ENCODE results near the gene TSPAN14.
"Not testable (repeated sequence)": the region's sequence is repeated elsewhere in the genome, so short reads cannot be mapped to it uniquely, and the experiment has no call there.

Gene TSPAN14

DNA sequence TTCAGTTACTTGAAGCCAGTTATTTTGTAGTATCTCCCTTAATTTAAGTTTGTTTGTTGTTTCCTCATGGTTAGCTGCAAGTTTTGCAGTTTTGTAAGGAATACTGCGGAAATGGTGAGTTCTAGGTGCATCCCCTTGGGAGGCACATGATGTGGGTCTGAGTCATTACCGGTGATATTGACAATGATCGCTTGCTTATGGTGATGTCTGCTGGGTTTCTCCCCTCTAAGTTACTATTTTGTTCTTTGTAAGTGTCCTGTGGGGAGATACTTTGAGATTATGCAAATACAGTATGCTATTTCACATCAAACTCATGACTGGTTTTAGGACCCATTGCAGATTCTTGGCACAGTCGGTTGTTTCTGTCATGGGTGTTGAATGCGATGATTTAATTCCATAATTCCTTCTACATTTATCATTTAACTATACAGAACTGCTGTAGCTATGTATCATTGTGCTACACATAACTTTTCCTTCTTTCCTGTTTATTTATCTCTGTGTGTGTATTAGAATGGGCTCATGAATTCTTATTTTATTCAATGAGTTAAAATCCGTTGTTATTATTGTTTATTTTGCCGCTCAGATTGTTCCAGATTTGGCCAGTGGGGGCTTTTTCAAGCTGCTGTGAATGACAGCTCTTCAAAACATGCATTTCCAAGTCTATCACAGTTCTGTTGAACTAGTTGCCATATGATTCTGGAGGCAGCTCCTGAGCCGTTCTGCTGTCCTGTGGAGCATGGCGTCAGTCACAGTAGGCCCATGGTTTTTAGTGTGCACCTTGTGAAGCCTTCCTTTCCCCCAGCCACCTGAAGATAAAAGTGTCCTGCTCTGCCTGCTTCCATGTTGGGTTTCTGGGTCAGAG is 18.4 kb downstream of the TSPAN14 start:
- H3K27ac ChIP-seq (ENCODE audit: low read depth, low read length), result no peak overlapping the region
- no peaks in the 10 kb centered on the region for H3K9me3 ChIP-seq (ENCODE audit: control insufficient read depth, insufficient read depth, low read depth, low read length)
- H3K4me3 ChIP-seq (ENCODE audit: low read depth, low read length), result no peak overlapping the region
- H3K4me1 ChIP-seq (ENCODE audit: control insufficient read depth, insufficient read depth, low read length), result peaks cover 44% of the 10 kb centered on the region
- peaks cover 4% of the 10 kb centered on the region; the same call in 1 of the 2 replicates for H3K27me3 ChIP-seq (ENCODE audit: control insufficient read depth, insufficient read depth, low read length)
- H3K36me3 ChIP-seq (ENCODE audit: control insufficient read depth, insufficient read depth, low read length), result peaks cover 11% of the 10 kb centered on the region
- H3K9ac ChIP-seq (ENCODE audit: low read length), result no peak overlapping the region

DNA sequence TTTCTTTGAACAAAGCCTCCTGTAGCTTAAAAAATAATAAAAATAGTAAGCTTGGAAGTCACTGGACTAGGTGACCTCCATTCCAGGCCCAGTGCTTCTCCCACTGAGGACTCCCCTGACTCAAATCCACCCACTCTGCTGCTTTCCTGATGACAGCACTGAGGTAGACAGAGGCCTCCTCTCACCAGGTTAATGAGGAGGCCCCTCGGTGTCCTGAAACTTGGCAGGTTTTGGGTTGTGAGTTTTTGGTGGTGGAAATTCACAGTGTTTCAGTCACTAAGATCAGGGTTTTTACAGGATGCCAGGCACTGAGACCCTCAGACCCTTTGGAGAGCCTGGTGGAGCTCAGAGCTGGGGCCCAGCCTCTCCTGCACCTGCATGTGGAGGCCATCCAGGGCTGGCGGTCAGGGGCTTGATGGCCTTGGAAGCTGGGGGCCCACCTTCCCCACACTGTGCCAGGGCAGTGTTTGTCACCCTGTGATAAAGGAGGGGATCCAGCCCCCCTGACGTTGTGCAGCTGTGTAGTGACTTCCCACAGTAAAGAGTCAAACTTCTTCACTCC is 19.1 kb downstream of the TSPAN14 start:
- H3K36me3 ChIP-seq (ENCODE audit: control insufficient read depth, insufficient read depth, low read length), result peaks cover 11% of the 10 kb centered on the region
- peaks cover 4% of the 10 kb centered on the region; the same call in 1 of the 2 replicates for H3K27me3 ChIP-seq (ENCODE audit: control insufficient read depth, insufficient read depth, low read length)
- H3K9me3 ChIP-seq (ENCODE audit: control insufficient read depth, insufficient read depth, low read depth, low read length), result peaks cover under 1% of the 10 kb centered on the region; the same call in 1 of the 2 replicates
- H3K27ac ChIP-seq (ENCODE audit: low read depth, low read length), result no peak overlapping the region
- H3K4me3 ChIP-seq (ENCODE audit: low read depth, low read length), result no peak overlapping the region
- H3K4me1 ChIP-seq (ENCODE audit: control insufficient read depth, insufficient read depth, low read length), result peaks cover 40% of the 10 kb centered on the region
- H3K9ac ChIP-seq (ENCODE audit: low read length), result no peak overlapping the region

DNA sequence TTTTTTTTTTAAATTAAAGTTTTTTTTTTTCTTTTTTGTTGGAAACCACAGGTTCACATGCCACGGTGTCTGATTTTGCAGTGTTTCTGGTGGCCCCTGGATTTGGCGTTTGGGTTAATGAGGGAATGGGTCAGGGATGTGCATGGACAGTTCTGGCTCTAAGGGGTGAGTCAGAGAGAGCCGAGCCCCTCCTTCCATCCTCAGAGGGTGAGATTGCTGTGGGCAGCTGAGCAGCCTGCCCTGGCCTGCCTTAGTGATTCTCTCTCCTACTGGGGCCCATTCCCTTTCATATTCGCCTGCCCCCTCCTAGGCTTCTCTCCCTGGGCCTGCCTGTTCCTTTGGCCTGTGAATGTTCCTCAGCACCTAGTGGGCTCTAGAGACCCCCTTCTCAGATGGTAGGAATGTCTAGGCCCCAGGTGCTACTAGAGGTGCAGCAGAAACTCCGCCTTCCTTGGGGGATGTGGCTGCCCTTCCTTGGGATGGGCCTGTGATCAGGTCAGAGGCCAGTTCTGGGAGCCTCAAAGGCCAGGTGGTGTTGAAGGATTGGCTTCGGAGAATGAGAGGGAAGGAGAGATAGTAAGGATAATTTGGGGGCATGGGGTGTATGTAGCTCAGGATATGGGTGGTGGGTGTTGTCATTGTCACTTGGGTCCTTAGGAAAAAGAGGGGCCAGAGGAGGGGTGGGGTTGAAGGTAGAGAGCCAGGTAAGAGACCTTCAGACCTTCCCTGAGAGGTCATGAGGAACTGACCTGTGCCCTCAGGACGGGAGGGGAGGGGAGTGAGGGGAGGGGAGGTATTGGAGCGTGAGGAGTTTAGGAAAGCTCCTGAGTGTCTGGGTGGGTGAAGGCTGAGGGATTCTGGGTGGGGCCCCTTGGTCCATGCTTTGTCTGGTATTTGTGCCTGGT is 19.8 kb downstream of the TSPAN14 start:
- Histone ChIP-seq H3K4me1 (ENCODE audit: control insufficient read depth, insufficient read depth, low read length) (peaks cover 36% of the 10 kb centered on the region), H3K27me3 (ENCODE audit: control insufficient read depth, insufficient read depth, low read length) (peaks cover 4% of the 10 kb centered on the region; the same call in 1 of the 2 replicates), H3K27ac (ENCODE audit: low read depth, low read length) (no peak overlapping the region), H3K9ac (ENCODE audit: low read length) (no peak overlapping the region), H3K36me3 (ENCODE audit: control insufficient read depth, insufficient read depth, low read length) (peaks cover 11% of the 10 kb centered on the region), H3K4me3 (ENCODE audit: low read depth, low read length) (no peak overlapping the region), H3K9me3 (ENCODE audit: control insufficient read depth, insufficient read depth, low read depth, low read length) (peaks cover 3% of the 10 kb centered on the region; the same call in 1 of the 2 replicates)

DNA sequence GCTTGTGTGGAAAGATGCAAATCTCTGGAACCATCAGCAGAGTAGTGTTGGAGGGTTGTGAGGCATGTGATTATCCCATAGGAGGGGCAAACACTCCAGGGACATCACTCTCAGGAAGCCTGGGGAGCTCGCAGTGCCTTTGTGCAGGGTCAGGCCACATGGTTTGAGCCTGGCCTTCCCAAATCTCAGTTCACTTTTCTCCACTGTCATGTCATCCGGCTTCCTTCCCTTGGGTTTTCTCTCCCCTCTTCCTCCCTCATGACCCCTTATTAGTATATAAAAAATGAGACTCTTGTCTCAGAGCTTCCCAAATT is 20.4 kb downstream of the TSPAN14 start:
- Histone ChIP-seq H3K9ac (ENCODE audit: low read length) (no peak overlapping the region), H3K4me3 (ENCODE audit: low read depth, low read length) (no peak overlapping the region), H3K36me3 (ENCODE audit: control insufficient read depth, insufficient read depth, low read length) (peaks cover 11% of the 10 kb centered on the region), H3K9me3 (ENCODE audit: control insufficient read depth, insufficient read depth, low read depth, low read length) (peaks cover 3% of the 10 kb centered on the region; the same call in 1 of the 2 replicates), H3K27me3 (ENCODE audit: control insufficient read depth, insufficient read depth, low read length) (peaks cover 4% of the 10 kb centered on the region; the same call in 1 of the 2 replicates), H3K27ac (ENCODE audit: low read depth, low read length) (no peak overlapping the region; the same call in 1 of the 2 replicates), H3K4me1 (ENCODE audit: control insufficient read depth, insufficient read depth, low read length) (peaks cover 36% of the 10 kb centered on the region)

DNA sequence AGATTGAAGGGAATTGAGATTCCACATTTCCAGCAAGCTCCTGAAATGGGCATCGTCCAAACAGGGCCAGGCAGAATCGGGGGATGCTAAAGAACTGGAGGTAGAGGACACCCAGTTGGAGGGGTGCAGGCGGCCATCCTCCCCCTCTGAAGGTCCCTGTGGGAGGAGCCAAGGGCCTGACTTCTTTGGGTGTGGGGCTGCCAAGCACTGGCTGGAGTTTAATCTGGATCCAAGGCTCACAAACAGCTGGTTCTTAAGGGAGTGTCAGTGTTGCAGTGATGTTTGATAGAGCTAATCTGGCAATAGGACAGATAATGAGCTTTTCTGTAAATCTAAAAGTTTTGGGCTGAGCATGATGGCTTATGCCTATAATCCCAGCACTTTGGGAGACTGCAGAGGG is 20.8 kb downstream of the TSPAN14 start:
- Histone ChIP-seq H3K9ac (ENCODE audit: low read length) (no peak overlapping the region), H3K27me3 (ENCODE audit: control insufficient read depth, insufficient read depth, low read length) (peaks cover 4% of the 10 kb centered on the region; the same call in 1 of the 2 replicates), H3K27ac (ENCODE audit: low read depth, low read length) (no peak overlapping the region; the same call in 1 of the 2 replicates)

DNA sequence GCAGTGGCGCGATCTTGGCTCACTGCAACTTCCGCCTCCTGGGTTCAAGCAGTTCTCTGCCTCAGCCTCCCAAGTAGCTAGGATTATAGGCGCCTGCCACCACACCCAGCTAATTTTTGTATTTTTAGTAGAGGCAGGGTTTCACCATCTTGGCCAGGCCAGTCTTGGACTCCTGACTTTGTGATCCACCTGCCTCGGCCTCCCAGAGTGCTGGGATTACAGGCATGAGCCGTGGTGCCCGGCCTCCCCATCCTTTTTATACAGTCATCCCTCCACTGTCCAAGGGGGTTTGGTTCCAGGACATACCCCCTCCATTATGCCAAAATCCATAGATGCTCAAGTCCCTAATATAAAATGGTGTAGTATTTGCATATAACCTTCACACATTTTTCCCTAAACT is 21.5 kb downstream of the TSPAN14 start:
- H3K9me3 ChIP-seq (ENCODE audit: control insufficient read depth, insufficient read depth, low read depth, low read length); H3K36me3 ChIP-seq (ENCODE audit: control insufficient read depth, insufficient read depth, low read length); H3K27me3 ChIP-seq (ENCODE audit: control insufficient read depth, insufficient read depth, low read length); H3K27ac ChIP-seq (ENCODE audit: low read depth, low read length); H3K9ac ChIP-seq (ENCODE audit: low read length); H3K4me3 ChIP-seq (ENCODE audit: low read depth, low read length): not testable (repeated sequence)
- peaks cover 36% of the 10 kb centered on the region for H3K4me1 ChIP-seq (ENCODE audit: control insufficient read depth, insufficient read depth, low read length)

More for the DNA sequence above, 20.8 kb downstream of the TSPAN14 start:
- Histone ChIP-seq H3K4me3 (ENCODE audit: low read depth, low read length) (no peak overlapping the region), H3K9me3 (ENCODE audit: control insufficient read depth, insufficient read depth, low read depth, low read length) (peaks cover 3% of the 10 kb centered on the region; the same call in 1 of the 2 replicates), H3K4me1 (ENCODE audit: control insufficient read depth, insufficient read depth, low read length) (peaks cover 36% of the 10 kb centered on the region), H3K36me3 (ENCODE audit: control insufficient read depth, insufficient read depth, low read length) (peaks cover 11% of the 10 kb centered on the region)

DNA sequence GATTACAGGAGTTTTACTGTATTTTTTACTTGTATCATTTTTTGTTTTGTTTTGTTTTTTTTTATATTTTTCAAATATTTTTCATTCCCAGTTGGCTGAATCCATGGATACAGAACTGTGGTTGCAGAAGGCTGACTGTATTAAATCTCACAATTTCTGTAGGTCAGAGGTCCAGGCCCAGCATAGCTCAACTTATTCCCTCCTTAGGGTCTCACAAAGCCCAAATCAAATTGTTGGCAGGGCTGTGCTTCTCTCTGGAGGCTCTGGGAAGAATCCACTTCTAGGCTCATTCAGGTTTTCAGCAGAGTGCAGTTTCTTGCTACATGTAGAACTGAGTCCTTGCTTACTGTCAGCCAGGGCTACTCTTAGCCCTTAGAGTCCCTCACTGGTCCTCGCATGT is 22.6 kb downstream of the TSPAN14 start:
- Histone ChIP-seq H3K27me3 (ENCODE audit: control insufficient read depth, insufficient read depth, low read length) (no peaks in the 10 kb centered on the region), H3K9ac (ENCODE audit: low read length) (no peak overlapping the region), H3K4me1 (ENCODE audit: control insufficient read depth, insufficient read depth, low read length) (peaks cover 31% of the 10 kb centered on the region), H3K36me3 (ENCODE audit: control insufficient read depth, insufficient read depth, low read length) (no peaks in the 10 kb centered on the region; the same call in 1 of the 2 replicates), H3K4me3 (ENCODE audit: low read depth, low read length) (no peak overlapping the region), H3K27ac (ENCODE audit: low read depth, low read length) (no peak overlapping the region), H3K9me3 (ENCODE audit: control insufficient read depth, insufficient read depth, low read depth, low read length) (peaks cover 3% of the 10 kb centered on the region; the same call in 1 of the 2 replicates)

DNA sequence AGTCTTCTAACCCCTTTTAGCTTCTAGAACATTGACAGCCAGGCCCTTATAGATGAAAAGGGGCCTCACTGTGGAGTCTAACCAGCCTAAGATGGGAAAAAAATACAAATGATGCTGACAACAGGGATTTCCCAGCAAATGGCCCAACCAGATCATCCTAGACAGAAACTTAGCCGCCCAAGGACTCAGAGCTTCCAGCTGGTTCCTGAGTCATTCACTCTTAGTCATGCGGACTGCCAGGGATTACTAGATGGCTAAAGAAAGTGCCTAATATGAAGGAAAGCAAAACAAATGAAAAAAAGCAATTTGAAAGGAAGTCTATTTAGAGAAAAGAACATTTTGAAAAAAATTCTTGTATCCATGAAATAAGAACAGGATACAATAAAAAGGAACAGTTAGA is 23.7 kb downstream of the TSPAN14 start:
- Histone ChIP-seq H3K27ac (ENCODE audit: low read depth, low read length) (no peak overlapping the region), H3K9me3 (ENCODE audit: control insufficient read depth, insufficient read depth, low read depth, low read length) (peaks cover 3% of the 10 kb centered on the region; the same call in 1 of the 2 replicates), H3K36me3 (ENCODE audit: control insufficient read depth, insufficient read depth, low read length) (no peaks in the 10 kb centered on the region; the same call in 1 of the 2 replicates), H3K4me3 (ENCODE audit: low read depth, low read length) (no peak overlapping the region), H3K27me3 (ENCODE audit: control insufficient read depth, insufficient read depth, low read length) (no peaks in the 10 kb centered on the region), H3K4me1 (ENCODE audit: control insufficient read depth, insufficient read depth, low read length) (peaks cover 31% of the 10 kb centered on the region), H3K9ac (ENCODE audit: low read length) (no peak overlapping the region)

DNA sequence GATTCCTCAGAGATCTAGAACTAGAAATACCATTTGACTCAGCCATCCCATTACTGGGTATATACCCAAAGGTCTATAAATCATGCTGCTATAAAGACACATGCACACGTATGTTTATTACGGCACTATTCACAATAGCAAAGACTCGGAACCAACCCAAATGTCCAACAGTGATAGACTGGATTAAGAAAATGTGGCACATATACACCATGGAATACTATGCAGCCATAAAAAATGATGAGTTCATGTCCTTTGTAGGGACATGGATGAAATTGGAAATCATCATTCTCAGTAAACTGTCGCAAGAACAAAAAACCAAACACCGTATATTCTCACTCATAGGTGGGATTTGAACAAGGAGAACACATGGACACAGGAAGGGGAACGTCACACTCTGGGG is 26.3 kb downstream of the TSPAN14 start:
- not testable (repeated sequence) for H3K9me3 ChIP-seq (ENCODE audit: control insufficient read depth, insufficient read depth, low read depth, low read length); H3K27ac ChIP-seq (ENCODE audit: low read depth, low read length); H3K36me3 ChIP-seq (ENCODE audit: control insufficient read depth, insufficient read depth, low read length); H3K4me3 ChIP-seq (ENCODE audit: low read depth, low read length); H3K27me3 ChIP-seq (ENCODE audit: control insufficient read depth, insufficient read depth, low read length); H3K9ac ChIP-seq (ENCODE audit: low read length)
- H3K4me1 ChIP-seq (ENCODE audit: control insufficient read depth, insufficient read depth, low read length), result peaks cover 21% of the 10 kb centered on the region

DNA sequence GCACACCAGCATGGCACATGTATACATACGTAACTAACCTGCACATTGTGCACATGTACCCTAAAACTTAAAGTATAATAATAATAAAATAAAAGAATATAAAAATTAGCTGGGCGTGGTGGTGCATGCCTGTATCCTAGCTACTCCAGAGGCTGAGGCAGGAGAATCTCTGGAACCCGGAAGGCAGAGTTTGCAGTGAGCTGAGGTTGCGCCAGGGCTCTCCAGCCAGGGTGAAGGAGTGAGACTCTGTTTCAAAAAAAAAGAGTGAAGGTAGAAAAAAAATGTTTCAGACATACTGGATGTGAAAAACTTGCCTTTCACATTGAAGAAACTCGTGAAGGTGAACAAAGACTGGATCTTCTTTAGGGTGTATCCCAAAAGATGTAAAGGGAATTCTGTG is 26.7 kb downstream of the TSPAN14 start:
- Histone ChIP-seq H3K27ac (ENCODE audit: low read depth, low read length) (no peak overlapping the region), H3K9ac (ENCODE audit: low read length) (no peak overlapping the region), H3K4me1 (ENCODE audit: control insufficient read depth, insufficient read depth, low read length) (peaks cover 23% of the 10 kb centered on the region), H3K27me3 (ENCODE audit: control insufficient read depth, insufficient read depth, low read length) (no peaks in the 10 kb centered on the region), H3K4me3 (ENCODE audit: low read depth, low read length) (no peak overlapping the region), H3K9me3 (ENCODE audit: control insufficient read depth, insufficient read depth, low read depth, low read length) (peaks cover 3% of the 10 kb centered on the region; the same call in 1 of the 2 replicates), H3K36me3 (ENCODE audit: control insufficient read depth, insufficient read depth, low read length) (no peaks in the 10 kb centered on the region; the same call in 1 of the 2 replicates)
